Stomach (tissue), 4 donors: ENCODE measurements around the gene GFY.

Experiments used
- CTCF ChIP-seq, 7 experiments: fragments of 450-650 bp in 4 of 7; fragments of 200-600 bp in 3 of 7; sonication (generic) in 3 of 7; IDR thresholded peaks; one replicate each; pipeline ENCODE4 v1.5.1; 2016 to 2019; ENCODE audit warnings: antibody characterized with exemption in 7 of 7, control low read depth in 2 of 7, mild to moderate bottlenecking in 1 of 7
- POLR2AphosphoS5 ChIP-seq, 3 donors: sonication (generic); formaldehyde crosslinking; IDR thresholded peaks; one replicate each; pipeline ENCODE4 v1.6.1; 2016; ENCODE audit warnings: antibody characterized with exemption in 3 of 3

GRCh38 chr19:49475191-49475917, 50.2 kb downstream of the GFY start:
- TF ChIP-seq CTCF (IDR thresholded peaks at IDR 0.05) (no peak), POLR2AphosphoS5 (IDR thresholded peaks at IDR 0.05) (no peak)
